KBM-7 (cell line): Measurements from ENCODE around the gene CAPN15.
"Not testable (repeated sequence)": the region's sequence is repeated elsewhere in the genome, so short reads cannot be mapped to it uniquely, and the experiment has no call there.

Source experiments
- DNase-seq: peaks from one replicate; pipeline ENCODE4 v3.0.0-alpha.2; 2015
- in situ Hi-C: fragments of 300-500 bp; cut with MboI; formaldehyde crosslinking; loops from 2 replicates; pipeline ENCODE4 v1.14.3; 2020; ENCODE audit warnings: low sequenced_read_pairs, low pct_unique_long_range_greater_than_20kb, mixed read lengths

The CAPN15 gene

GRCh38 chr16:505479-506245 is 21.9 kb upstream of the CAPN15 start:
- in situ Hi-C loops: no loop called here

GRCh38 chr16:506246-506546 is 21.3 kb upstream of the CAPN15 start:
- no peak for DNase-seq
- in situ Hi-C loops: no loop called here

More at GRCh38 chr16:505479-506245, 21.9 kb upstream of the CAPN15 start:
- no peak for DNase-seq

GRCh38 chr16:507527-507926 is 20.0 kb upstream of the CAPN15 start:
- DNase-seq, in situ Hi-C loops: not testable (repeated sequence)

- in situ Hi-C loops: no loop called here
- DNase-seq: no peak
Observed at GRCh38 chr16:507996-508395, 19.5 kb upstream of the CAPN15 start.

GRCh38 chr16:508884-509736 is 18.4 kb upstream of the CAPN15 start:
- DNase-seq: no peak
- in situ Hi-C loops: no loop called here

- in situ Hi-C loops: no loop called here
Observed at GRCh38 chr16:510066-510825, 17.3 kb upstream of the CAPN15 start.

GRCh38 chr16:512802-513201 is 14.7 kb upstream of the CAPN15 start:
- no peak for DNase-seq
- in situ Hi-C loops: no loop called here

More at GRCh38 chr16:510066-510825, 17.3 kb upstream of the CAPN15 start:
- no peak for DNase-seq

GRCh38 chr16:513950-514349 is 13.6 kb upstream of the CAPN15 start:
- in situ Hi-C loops: no loop called here
- DNase-seq: no peak

GRCh38 chr16:515175-515938 is 12.2 kb upstream of the CAPN15 start:
- in situ Hi-C loops: no loop called here
- DNase-seq: no peak

- in situ Hi-C loops: no loop called here
- no peak for DNase-seq
Observed at GRCh38 chr16:515939-516226, 11.6 kb upstream of the CAPN15 start.

GRCh38 chr16:516301-516700 is 11.2 kb upstream of the CAPN15 start:
- in situ Hi-C loops: no loop called here
- no peak for DNase-seq

GRCh38 chr16:518858-519257 is 8.7 kb upstream of the CAPN15 start:
- no peak for DNase-seq
- in situ Hi-C loops: no loop called here

GRCh38 chr16:519425-519824 is 8.1 kb upstream of the CAPN15 start:
- in situ Hi-C loops: no loop called here
- DNase-seq: no peak

- in situ Hi-C loops: no loop called here
Observed at GRCh38 chr16:519841-520687, 7.4 kb upstream of the CAPN15 start.

GRCh38 chr16:520847-521246 is 6.7 kb upstream of the CAPN15 start:
- in situ Hi-C loops: no loop called here
- DNase-seq: no peak

More at GRCh38 chr16:519841-520687, 7.4 kb upstream of the CAPN15 start:
- no peak for DNase-seq

GRCh38 chr16:521381-522210 is 5.9 kb upstream of the CAPN15 start:
- DNase-seq: no peak
- in situ Hi-C loops: no loop called here

GRCh38 chr16:522320-523096 is 5.0 kb upstream of the CAPN15 start:
- DNase-seq: no peak
- in situ Hi-C loops: no loop called here
